ENCODE data around the gene SHPK.

DNA sequence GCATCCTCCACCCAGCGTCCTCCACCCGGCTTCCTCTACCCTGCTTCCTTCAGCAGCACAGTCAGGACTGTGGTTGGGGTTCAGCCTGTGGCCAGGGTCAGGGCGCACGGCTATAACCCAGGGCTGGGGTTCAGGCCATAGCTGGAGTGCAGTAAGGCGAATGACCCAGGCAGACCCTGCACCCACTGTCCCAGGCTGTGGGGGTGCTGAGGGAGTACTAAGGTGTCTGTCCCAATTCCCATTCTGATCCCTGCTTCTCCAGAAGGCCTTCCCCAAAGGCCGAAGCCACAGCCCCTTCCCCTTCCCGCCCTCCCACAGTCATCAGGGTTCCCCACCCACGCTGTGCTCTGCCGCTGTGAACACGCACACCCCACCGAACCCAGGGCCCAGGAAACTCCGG, 45.0 kb upstream of the SHPK start:
- TF ChIP-seq, protein P1, sequence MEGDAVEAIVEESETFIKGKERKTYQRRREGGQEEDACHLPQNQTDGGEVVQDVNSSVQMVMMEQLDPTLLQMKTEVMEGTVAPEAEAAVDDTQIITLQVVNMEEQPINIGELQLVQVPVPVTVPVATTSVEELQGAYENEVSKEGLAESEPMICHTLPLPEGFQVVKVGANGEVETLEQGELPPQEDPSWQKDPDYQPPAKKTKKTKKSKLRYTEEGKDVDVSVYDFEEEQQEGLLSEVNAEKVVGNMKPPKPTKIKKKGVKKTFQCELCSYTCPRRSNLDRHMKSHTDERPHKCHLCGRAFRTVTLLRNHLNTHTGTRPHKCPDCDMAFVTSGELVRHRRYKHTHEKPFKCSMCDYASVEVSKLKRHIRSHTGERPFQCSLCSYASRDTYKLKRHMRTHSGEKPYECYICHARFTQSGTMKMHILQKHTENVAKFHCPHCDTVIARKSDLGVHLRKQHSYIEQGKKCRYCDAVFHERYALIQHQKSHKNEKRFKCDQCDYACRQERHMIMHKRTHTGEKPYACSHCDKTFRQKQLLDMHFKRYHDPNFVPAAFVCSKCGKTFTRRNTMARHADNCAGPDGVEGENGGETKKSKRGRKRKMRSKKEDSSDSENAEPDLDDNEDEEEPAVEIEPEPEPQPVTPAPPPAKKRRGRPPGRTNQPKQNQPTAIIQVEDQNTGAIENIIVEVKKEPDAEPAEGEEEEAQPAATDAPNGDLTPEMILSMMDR (conservative IDR thresholded peaks at IDR 0.05): no peak
- TF ChIP-seq ZFX (IDR thresholded peaks at IDR 0.05): no peak

Measured in C4-2B (cell line).